Mesodermal cell (in vitro differentiated cells): Measurements from ENCODE around the gene PCED1A.
"Not testable (repeated sequence)": the region's sequence is repeated elsewhere in the genome, so short reads cannot be mapped to it uniquely, and the experiment has no call there.

Experiments used
- H3K27ac ChIP-seq: 2 replicates; pipeline ENCODE4 v1.7.0; 2013; ENCODE audit warnings: mild to moderate bottlenecking, low read depth, low read length, moderate library complexity; ENCODE audit not compliant: severe bottlenecking
- H3K36me3 ChIP-seq: 2 replicates; pipeline ENCODE4 v1.7.1; 2013; ENCODE audit warnings: mild to moderate bottlenecking, low read length, moderate library complexity; ENCODE audit not compliant: control insufficient read depth, insufficient read depth
- H3K4me1 ChIP-seq: one replicate; pipeline ENCODE4 v1.7.1; 2013; ENCODE audit warnings: mild to moderate bottlenecking, low read length; ENCODE audit not compliant: insufficient read depth, control insufficient read depth, poor library complexity, severe bottlenecking
- H3K4me3 ChIP-seq: 2 replicates; pipeline ENCODE4 v1.7.0; 2013; ENCODE audit warnings: low read length, control low read depth, mild to moderate bottlenecking; ENCODE audit not compliant: insufficient read depth, poor library complexity, severe bottlenecking; ENCODE audit errors: extremely low read depth
- H3K9me3 ChIP-seq: 2 replicates; pipeline ENCODE4 v1.7.1; 2013; ENCODE audit warnings: mild to moderate bottlenecking, low read length, moderate library complexity; ENCODE audit not compliant: control insufficient read depth
- WGBS, 2 experiments: methylation state at CpG; one replicate each; pipeline ENCODE4 v1.1.5; 2013; ENCODE audit warnings: missing lambda C conversion rate in 2 of 2; ENCODE audit not compliant: insufficient coverage in 2 of 2; 5-methylcytosine and 5-hydroxymethylcytosine counted together

The PCED1A gene

DNA sequence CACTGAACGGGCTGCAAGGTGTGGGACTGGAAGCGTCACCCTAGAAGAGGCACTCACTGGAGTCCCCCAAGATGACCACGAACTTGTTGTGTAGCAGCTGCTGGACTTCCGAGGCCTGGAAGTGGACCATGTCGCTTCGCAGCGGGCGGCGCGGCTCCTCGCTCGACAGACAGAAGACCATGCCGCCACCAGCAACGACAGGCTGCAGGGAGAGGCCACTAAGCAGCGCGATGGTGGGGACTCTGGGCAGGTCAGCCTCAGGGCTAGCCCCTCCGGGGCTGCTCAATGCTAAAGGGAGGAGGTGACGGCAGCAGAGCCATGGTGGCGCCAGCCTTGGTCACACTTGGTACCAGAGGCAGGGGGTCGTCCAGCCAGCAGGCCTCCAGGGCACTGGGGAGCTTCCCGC is 720 bp downstream of the PCED1A start:
- Histone ChIP-seq H3K4me1 (peaks cover 5% of the 10 kb centered on the region), H3K4me3 (peak overlapping the region; percentile 64), H3K9me3 (no peaks in the 10 kb centered on the region), H3K27ac (no peak overlapping the region), H3K36me3 (peaks cover 19% of the 10 kb centered on the region)
- 95 to 96% methylated on average over 20 to 21 of the region's 21 CpGs for WGBS, 2 experiments

DNA sequence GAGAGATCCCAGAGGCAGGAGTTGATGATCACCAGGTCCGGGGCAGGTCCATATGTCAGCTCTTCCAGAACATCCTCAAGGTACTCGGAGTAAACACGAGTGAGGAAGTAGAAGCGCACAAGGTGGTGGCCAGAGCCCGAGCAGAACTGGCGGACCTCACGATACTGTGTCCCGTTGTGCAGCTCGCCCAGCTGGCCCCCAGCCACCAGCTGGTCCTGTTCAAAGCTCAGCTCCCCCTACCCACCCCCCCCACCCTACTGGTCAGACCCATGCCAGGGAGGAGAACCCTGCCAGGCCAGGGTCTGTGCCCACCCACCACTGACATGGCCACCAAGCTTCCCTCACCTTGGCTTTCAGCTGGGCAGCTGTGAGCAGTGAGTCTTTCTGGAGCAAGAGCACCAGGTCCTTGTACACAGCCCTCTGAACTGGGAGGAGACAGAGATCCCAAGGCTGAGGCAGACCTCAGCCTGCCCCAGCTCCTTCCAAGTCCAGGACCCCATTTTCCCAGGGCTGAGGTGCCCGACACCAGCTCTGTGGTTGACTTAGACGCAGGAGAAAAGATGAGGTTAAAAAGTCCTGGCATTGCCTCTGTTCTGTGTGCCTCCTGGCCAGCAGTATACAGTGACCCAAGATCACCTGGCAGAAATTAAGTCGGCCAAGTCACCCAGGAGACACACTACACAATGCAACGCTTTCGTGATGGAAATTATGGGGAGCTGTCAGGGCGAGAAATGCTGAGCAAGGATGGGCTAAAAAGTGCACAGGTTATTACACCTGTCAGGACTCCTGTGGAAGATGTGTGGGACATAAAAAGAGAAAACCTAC is 1.4 kb downstream of the PCED1A start:
- Histone ChIP-seq H3K4me3 (no peak overlapping the region), H3K27ac (no peak overlapping the region), H3K36me3 (peaks cover 23% of the 10 kb centered on the region), H3K4me1 (peaks cover 5% of the 10 kb centered on the region), H3K9me3 (no peaks in the 10 kb centered on the region)
- WGBS, 2 experiments, result 98% methylated on average over 9 to 13 of the region's 15 CpGs

DNA sequence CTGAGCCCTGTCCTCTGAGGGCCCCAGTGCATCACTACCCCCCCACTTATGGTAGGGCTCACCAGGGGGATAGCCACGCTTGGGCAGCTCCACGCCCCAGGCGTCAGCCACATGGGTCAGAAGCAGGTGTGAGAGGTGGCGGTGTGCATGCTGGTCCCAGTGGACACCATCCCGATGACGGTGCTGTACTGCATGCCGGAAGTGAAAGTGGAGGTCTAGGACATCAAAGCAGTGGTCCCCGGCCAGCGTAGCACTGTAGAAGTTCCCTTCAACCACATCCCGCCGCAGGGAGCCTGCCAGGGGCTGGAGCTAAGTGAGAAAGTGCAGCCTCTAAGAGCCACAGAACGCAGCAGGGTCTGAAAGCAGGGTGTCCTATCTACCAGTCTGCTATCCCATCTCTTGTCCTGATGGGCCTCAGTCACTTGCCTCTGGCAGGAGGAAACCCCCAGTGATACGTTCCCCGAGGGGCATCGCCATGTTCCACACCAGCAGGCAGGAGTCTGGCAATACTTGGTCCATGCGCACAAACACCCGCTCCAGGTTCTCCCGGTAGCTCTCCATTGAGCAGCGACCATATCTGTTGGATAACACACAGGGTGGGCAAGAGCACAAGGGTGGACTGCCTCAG is 2.2 kb downstream of the PCED1A start:
- Histone ChIP-seq H3K4me3 (no peak overlapping the region), H3K27ac (no peak overlapping the region), H3K9me3 (no peaks in the 10 kb centered on the region), H3K36me3 (peaks cover 23% of the 10 kb centered on the region), H3K4me1 (peaks cover 5% of the 10 kb centered on the region)
- WGBS, 2 experiments, result 95 to 96% methylated on average over 18 to 19 of the region's 19 CpGs

DNA sequence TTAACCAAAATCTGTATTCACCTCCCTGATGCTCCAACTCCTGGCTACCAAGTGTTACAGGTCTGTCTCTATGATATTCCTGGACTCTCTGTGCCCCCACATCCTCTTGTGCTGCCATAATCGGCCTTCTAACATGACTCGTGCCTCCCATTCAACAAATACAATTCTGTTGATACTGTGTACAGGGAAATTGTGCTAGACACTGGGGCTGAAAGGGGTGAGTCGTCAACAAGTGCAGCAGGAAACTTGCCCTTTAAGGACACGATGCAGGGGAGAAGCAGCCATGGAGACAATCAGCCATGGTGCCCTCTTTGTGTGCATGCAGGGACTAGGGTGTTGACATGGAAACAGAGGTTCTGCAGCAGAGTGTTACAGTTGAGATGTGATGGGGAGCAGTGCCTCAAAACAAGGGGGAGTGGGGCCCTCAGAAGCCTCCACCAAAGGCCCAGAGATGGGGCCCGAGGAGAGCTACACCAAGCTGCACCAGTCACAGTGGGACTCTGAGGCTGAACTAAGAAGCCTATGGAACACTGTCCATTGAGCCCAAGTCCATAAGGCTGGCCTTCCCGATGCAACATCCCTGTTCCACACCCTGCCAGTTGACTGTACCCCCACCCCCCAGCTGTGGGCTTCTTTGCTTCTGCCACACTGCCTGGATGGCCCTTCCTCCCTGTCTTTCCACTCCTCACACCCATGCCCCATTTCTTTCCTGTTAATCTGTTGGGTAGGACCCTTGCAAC is 3.1 kb downstream of the PCED1A start:
- H3K4me3 ChIP-seq, result no peak overlapping the region
- H3K36me3 ChIP-seq, result peaks cover 23% of the 10 kb centered on the region
- no peaks in the 10 kb centered on the region for H3K9me3 ChIP-seq
- H3K4me1 ChIP-seq, result peaks cover 5% of the 10 kb centered on the region
- no peak overlapping the region for H3K27ac ChIP-seq
- 91 to 93% methylated on average over 4 of the region's 6 CpGs for whole genome bisulfite sequencing, 2 experiments

DNA sequence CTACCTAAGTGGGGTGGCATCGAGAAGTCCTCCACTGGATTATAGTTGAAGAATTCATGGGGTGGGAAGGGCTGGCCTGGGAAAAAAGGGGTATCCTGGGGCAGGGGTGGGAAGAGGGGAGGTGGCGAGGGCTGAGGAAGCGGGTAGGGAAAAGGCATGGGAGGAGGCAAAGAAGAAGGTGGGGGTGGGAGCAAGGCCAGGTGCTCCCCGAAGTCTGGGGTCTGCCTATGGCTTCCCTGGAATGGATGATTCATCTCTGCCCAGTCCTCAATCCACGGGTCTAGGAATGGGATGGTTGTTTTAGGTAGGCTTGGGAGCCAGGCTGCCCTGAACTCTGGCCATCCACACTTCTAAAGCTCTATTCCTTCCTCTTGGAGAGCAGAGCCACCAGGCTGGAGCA is 4.4 kb downstream of the PCED1A start:
- Histone ChIP-seq H3K9me3 (no peaks in the 10 kb centered on the region), H3K27ac (no peak overlapping the region), H3K4me3 (no peak overlapping the region), H3K4me1 (no peaks in the 10 kb centered on the region), H3K36me3 (peaks cover 23% of the 10 kb centered on the region)
- WGBS, 2 experiments, result 86 to 91% methylated on average over 3 to 4 of the region's 5 CpGs

DNA sequence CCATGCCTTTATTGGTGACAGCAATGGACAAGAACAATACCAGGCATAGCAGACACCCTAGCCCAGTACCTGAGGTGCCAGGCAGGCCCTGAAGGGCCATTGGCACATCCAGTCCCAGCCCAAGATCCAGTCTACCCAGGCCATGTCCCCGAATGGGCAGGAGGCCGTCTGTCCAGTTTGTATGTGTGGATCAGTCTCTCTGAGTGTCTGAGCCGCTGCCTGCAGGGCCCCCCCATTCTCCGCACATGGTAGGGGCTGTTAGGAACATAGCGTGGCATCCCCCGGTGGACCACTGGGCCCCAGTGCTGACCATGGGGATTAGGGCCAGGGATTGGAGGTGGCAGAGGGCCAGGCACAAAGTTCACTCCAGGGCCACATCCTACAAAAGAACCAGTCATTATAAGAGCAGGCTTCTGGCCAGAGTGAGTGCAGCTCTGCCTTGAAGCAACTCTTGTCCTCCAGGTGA is 5.1 kb downstream of the PCED1A start:
- H3K27ac ChIP-seq, result no peak overlapping the region
- no peaks in the 10 kb centered on the region for H3K9me3 ChIP-seq
- no peak overlapping the region for H3K4me3 ChIP-seq
- no peaks in the 10 kb centered on the region for H3K4me1 ChIP-seq
- WGBS, 2 experiments, result 86 to 96% methylated on average over 5 to 6 of the region's 6 CpGs
- H3K36me3 ChIP-seq, result peaks cover 23% of the 10 kb centered on the region

DNA sequence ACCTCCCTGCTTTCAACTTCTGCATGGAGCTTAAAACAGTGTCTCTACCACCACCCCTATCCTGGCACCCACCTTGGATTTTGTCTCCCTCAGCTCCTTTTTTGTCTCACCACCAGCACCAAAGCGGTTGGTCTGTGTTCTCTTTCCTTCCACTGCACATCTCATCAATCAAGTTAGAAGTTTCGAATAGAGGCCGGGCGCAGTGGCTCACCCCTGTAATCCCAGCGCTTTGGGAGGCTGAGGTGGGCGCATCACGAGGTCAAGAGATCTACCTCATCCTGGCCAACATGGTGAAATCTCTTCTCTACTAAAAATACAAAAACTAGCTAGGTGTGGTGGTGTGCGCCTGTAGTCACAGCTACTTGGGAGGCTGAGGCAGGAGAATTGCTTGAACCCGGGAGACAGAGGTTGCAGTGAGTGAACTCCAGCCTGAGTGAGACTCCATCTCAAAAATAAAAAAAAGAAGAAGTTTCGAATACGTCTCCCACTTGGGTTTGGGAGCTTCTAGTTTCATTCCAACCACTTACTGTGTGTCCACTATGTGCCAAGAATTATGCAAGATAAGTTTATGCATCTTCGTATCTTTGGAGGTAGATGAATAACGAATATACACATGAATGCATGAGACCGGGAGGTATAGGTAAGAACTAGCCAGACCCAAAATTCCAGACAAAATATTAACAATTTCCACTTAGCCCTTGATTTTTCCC is 5.9 kb downstream of the PCED1A start:
- Histone ChIP-seq H3K4me1 (no peaks in the 10 kb centered on the region), H3K4me3 (no peak overlapping the region), H3K9me3 (no peaks in the 10 kb centered on the region), H3K27ac (no peak overlapping the region), H3K36me3 (peaks cover 23% of the 10 kb centered on the region)
- 82 to 91% methylated on average over 6 to 9 of the region's 14 CpGs for WGBS, 2 experiments

DNA sequence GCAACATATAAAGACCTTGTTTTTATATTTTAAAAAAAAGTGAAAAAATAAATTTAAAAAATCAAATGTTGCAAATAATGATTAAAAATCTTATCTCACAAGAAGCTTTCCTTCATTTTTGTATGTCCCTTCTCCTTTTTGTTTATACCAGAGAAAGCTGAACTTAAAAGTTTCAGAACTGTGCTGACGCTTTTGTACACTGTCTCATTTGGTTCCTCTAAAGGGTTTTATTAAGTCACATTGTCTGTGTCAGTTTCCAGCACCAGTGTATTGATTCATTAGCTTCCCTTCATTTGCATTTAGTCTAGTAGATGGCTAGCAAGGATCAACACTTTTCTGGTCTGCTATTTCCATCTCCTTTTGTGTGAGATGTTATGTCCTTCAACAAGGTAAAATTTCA is 6.7 kb downstream of the PCED1A start:
- 100% methylated on average over 1 of the region's 1 CpG; no CpG with 5 or more reads in 1 of the 2 experiments for WGBS, 2 experiments
- Histone ChIP-seq H3K36me3 (peaks cover 18% of the 10 kb centered on the region), H3K9me3 (no peaks in the 10 kb centered on the region), H3K4me1 (no peaks in the 10 kb centered on the region), H3K4me3 (no peak overlapping the region), H3K27ac (no peak overlapping the region)

DNA sequence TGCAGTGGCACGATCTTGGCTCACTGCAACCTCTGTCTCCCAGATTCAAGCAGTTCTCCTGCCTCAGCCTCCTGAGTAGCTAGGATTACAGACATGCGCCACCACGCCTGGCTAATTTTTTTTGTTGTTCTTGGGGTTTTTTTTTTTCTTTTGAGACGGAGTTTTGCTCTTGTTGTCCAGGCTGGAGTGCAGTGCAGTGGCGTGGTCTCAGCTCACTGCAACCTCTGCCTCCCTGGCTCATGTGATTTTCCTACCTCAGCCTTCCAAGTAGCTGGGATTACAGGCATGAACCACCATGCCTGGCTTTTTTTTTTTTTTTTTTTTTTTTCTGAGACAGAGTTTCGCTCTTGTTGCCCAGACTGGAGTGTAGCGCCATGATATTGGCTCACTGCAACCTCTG is 9.2 kb downstream of the PCED1A start:
- 95 to 100% methylated on average over 1 to 2 of the region's 7 CpGs for WGBS, 2 experiments
- not testable (repeated sequence) for H3K27ac ChIP-seq, H3K4me1 ChIP-seq, H3K9me3 ChIP-seq, H3K4me3 ChIP-seq, H3K36me3 ChIP-seq

DNA sequence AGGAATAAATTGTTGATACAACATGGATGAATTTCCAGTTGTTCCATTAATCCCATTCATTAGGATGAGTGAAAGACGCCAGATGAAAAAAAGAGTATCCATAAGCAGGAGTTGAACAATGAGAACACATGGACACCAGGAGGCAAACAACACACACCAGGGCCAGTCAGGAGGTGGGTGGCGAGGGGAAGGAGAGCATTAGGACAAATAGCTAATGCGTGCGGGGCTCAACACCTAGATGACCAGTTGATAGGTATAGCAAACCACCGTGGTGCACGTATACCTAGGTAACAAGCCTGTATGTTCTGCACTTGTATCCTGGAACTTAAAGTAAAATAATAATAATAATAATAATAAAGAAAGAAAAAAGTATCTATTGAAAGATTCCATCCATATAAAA is 11.1 kb downstream of the PCED1A start:
- Histone ChIP-seq H3K4me1 (no peaks in the 10 kb centered on the region), H3K9me3 (no peaks in the 10 kb centered on the region), H3K4me3 (no peak overlapping the region), H3K27ac (no peak overlapping the region), H3K36me3 (peaks cover under 1% of the 10 kb centered on the region)
- WGBS, 2 experiments, result 81 to 88% methylated on average over 3 to 5 of the region's 6 CpGs
